NB4 (cell line): ENCODE data around the gene NLRP3.

Experiments used
- CTCF ChIP-seq: IDR thresholded peaks from one replicate; pipeline ENCODE4 v1.5.1; 2012; ENCODE audit warnings: low read depth, low read length
- MAX ChIP-seq: IDR thresholded peaks from 2 replicates; pipeline ENCODE4 v1.6.1; 2011; ENCODE audit warnings: low read depth, low read length
- MYC ChIP-seq: IDR thresholded peaks from 2 replicates; pipeline ENCODE4 v1.6.1; 2011; ENCODE audit warnings: low read depth, low read length
- POLR2A ChIP-seq: IDR thresholded peaks from 2 replicates; pipeline ENCODE4 v1.6.1; 2011; ENCODE audit warnings: mild to moderate bottlenecking; ENCODE audit not compliant: insufficient read length; ENCODE audit errors: extremely low read depth

- TF ChIP-seq CTCF (no peak), MAX (no peak), POLR2A (no peak), MYC (no peak)
Measured at GRCh38 chr1:247378334-247379073, 37.5 kb upstream of the NLRP3 start.
